MCF 10A (cell line): ENCODE results near the gene CTDSPL. TPM values are rescaled to one million over a fixed set of nuclear protein-coding genes. Genes with fewer than 3 reads are reported as not detected.

Experiments
- BruUV-seq: library from RNA; stranded (reverse); fragments of 400-500 nt; replicated peaks from 2 replicates; lab custom pipeline; 2021; lab: Mats Ljungman, UMichigan
- CTCF ChIA-PET: fragments of 300-600 bp; sonication (Branson Sonifier 250); formaldehyde crosslinking; extraction: SDS; loops from one replicate; lab custom pipeline; 2021; ENCODE audit warnings: antibody characterized with exemption, inconsistent platforms; lab: Yijun Ruan, JAX
- POLR2A ChIA-PET: fragments of 300-600, 350-650 bp; sonication (Branson Sonifier 250); formaldehyde crosslinking; extraction: SDS; loops from one replicate; lab custom pipeline; 2020; ENCODE audit warnings: antibody characterized with exemption, inconsistent platforms; lab: Yijun Ruan, JAX
- DNase-seq: peaks from one replicate; pipeline ENCODE4 v3.0.0-alpha.2; 2018; ENCODE audit not compliant: unreplicated experiment
- H3K27ac Mint-ChIP-seq: one replicate; pipeline ENCODE4 v1.8.0; 2022; ENCODE audit warnings: mild to moderate bottlenecking, low read depth, mixed read lengths; ENCODE audit not compliant: unreplicated experiment
- H3K27me3 Mint-ChIP-seq: one replicate; pipeline ENCODE4 v1.8.0; 2022; ENCODE audit warnings: mixed read lengths; ENCODE audit not compliant: insufficient read depth, unreplicated experiment
- H3K36me3 Mint-ChIP-seq: one replicate; pipeline ENCODE4 v1.8.0; 2022; ENCODE audit warnings: mild to moderate bottlenecking, moderate library complexity, mixed read lengths; ENCODE audit not compliant: insufficient read depth, unreplicated experiment
- H3K4me1 Mint-ChIP-seq: one replicate; pipeline ENCODE4 v1.8.0; 2022; ENCODE audit warnings: mixed read lengths; ENCODE audit not compliant: insufficient read depth, unreplicated experiment
- H3K4me3 Mint-ChIP-seq: one replicate; pipeline ENCODE4 v1.8.0; 2022; ENCODE audit warnings: mild to moderate bottlenecking, moderate library complexity, mixed read lengths; ENCODE audit not compliant: unreplicated experiment
- H3K9me3 Mint-ChIP-seq: one replicate; pipeline ENCODE4 v1.8.0; 2022; ENCODE audit warnings: mixed read lengths; ENCODE audit not compliant: unreplicated experiment
- intact Hi-C: fragments of 100-400 bp; cut with micrococcal nuclease; formaldehyde crosslinking; loops from 2 replicates; pipeline ENCODE4 v1.14.1; 2022
- total RNA-seq: library from RNA; stranded (reverse); gene quantifications from 2 replicates; pipeline ENCODE4 v1.2.3, GENCODE V29; 2022
- TF ChIP-seq, protein P1 (sequence below): fragments of 200-600 bp; IDR thresholded peaks from one replicate; pipeline ENCODE4 v1.8.0; 2022; ENCODE audit warnings: antibody characterized with exemption, mild to moderate bottlenecking; ENCODE audit not compliant: unreplicated experiment

Gene CTDSPL
- total RNA-seq, 1 experiment from 2014 or later = 38.8 TPM

DNA sequence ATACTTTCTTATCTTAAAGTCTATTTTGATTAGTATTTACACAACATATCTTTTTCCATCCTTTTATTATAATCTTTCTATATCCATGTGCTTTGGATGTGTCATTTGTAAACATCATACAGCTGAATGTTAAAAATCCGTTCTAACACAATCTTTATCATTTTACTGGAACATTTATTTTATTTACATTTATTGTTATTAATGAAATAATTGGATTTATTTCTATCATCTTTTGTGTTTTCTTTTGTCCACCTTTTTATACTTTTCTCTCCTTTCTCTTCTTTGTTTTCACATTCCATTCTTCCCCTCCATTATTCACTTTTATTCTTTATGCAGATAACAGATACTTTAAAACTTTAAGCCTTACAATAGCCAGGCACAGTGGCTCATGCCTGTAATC lies 34.7 kb upstream of the CTDSPL start:
- no peak overlapping the region for H3K4me3 Mint-ChIP-seq
- POLR2A ChIA-PET = no interaction called here
- DNase-seq = no peak
- H3K36me3 Mint-ChIP-seq = no peaks in the 10 kb centered on the region
- TF ChIP-seq, protein P1, sequence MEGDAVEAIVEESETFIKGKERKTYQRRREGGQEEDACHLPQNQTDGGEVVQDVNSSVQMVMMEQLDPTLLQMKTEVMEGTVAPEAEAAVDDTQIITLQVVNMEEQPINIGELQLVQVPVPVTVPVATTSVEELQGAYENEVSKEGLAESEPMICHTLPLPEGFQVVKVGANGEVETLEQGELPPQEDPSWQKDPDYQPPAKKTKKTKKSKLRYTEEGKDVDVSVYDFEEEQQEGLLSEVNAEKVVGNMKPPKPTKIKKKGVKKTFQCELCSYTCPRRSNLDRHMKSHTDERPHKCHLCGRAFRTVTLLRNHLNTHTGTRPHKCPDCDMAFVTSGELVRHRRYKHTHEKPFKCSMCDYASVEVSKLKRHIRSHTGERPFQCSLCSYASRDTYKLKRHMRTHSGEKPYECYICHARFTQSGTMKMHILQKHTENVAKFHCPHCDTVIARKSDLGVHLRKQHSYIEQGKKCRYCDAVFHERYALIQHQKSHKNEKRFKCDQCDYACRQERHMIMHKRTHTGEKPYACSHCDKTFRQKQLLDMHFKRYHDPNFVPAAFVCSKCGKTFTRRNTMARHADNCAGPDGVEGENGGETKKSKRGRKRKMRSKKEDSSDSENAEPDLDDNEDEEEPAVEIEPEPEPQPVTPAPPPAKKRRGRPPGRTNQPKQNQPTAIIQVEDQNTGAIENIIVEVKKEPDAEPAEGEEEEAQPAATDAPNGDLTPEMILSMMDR = no peak
- no peak overlapping the region for H3K27ac Mint-ChIP-seq
- CTCF ChIA-PET = interaction anchor here (0.6 to 2.4 kb wide), 2 partner anchors 11 to 12 kb away, joined by 4 to 12 read pairs; no protein-coding TSS in a partner anchor
- H3K9me3 Mint-ChIP-seq = no peaks in the 10 kb centered on the region
- no peaks in the 10 kb centered on the region for H3K4me1 Mint-ChIP-seq
- intact Hi-C loops = no loop called here
- BruUV-seq = no TSS peak
- no peaks in the 10 kb centered on the region for H3K27me3 Mint-ChIP-seq

DNA sequence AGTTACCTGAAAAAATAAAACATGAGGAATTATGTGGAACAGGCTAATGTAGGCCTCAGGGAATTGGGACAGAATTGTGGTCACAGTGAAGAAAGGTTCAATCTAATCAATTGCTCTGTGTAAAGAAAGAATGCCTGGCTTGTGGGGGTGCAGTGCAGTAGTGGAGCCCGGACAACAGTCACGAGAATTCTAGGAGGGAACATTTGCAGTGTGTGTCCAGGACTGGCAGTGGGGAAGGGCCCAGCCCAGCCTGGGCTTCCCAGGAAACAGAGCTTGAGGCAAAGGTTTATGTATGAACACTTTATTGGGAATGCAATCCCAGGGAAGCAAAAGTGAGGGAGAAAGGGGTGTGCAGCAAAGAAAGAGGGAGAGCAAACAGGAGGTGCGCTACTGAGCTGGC lies 29.2 kb upstream of the CTDSPL start:
- Mint-ChIP-seq H3K27ac (no peak overlapping the region), H3K36me3 (peaks cover 7% of the 10 kb centered on the region), H3K27me3 (no peaks in the 10 kb centered on the region), H3K4me1 (no peaks in the 10 kb centered on the region), H3K4me3 (no peak overlapping the region), H3K9me3 (no peaks in the 10 kb centered on the region)
- TF ChIP-seq, protein P1 = no peak
- no peak for DNase-seq
- intact Hi-C loops = no loop called here
- CTCF ChIA-PET = no interaction called here
- POLR2A ChIA-PET = interaction anchor here (1.0 kb wide), 1 partner anchor 11 kb away, joined by 3 read pairs; no protein-coding TSS in a partner anchor
- no TSS peak for BruUV-seq

- Mint-ChIP-seq H3K4me1 (no peaks in the 10 kb centered on the region), H3K9me3 (no peaks in the 10 kb centered on the region), H3K36me3 (peaks cover 7% of the 10 kb centered on the region), H3K27ac (no peak overlapping the region), H3K27me3 (no peaks in the 10 kb centered on the region), H3K4me3 (no peak overlapping the region)
- TF ChIP-seq, protein P1 = no peak
- ChIA-PET POLR2A (no interaction called here), CTCF (no interaction called here)
- intact Hi-C loops = no loop called here
- no peak for DNase-seq
- no TSS peak for BruUV-seq
Observed at GRCh38 chr3:37833302-37834186, 28.1 kb upstream of the CTDSPL start.

GRCh38 chr3:37836589-37836988 lies 25.1 kb upstream of the CTDSPL start:
- CTCF ChIA-PET = interaction anchor here (0.7 kb wide), 1 partner anchor 156 kb away, joined by 3 read pairs; no protein-coding TSS in a partner anchor
- intact Hi-C loops = no loop called here
- H3K27me3 Mint-ChIP-seq = no peaks in the 10 kb centered on the region

More at GRCh38 chr3:37836589-37836988, 25.1 kb upstream of the CTDSPL start:
- H3K9me3 Mint-ChIP-seq = no peaks in the 10 kb centered on the region
- no peaks in the 10 kb centered on the region for H3K4me1 Mint-ChIP-seq
- no peak overlapping the region for H3K27ac Mint-ChIP-seq
- TF ChIP-seq, protein P1 = no peak
- no peak for DNase-seq
- no TSS peak for BruUV-seq
- H3K36me3 Mint-ChIP-seq = peaks cover 7% of the 10 kb centered on the region
- POLR2A ChIA-PET = no interaction called here
- no peak overlapping the region for H3K4me3 Mint-ChIP-seq
